GM18870 (cell line): ENCODE measurements around the gene CFAP221.

Source experiments
- ATAC-seq: cut with Tn5 transposase; IDR thresholded peaks from one replicate; pipeline ENCODE4 v1.9.1; 2021; ENCODE audit warnings: moderate library complexity; ENCODE audit not compliant: unreplicated experiment

CFAP221 gene

DNA sequence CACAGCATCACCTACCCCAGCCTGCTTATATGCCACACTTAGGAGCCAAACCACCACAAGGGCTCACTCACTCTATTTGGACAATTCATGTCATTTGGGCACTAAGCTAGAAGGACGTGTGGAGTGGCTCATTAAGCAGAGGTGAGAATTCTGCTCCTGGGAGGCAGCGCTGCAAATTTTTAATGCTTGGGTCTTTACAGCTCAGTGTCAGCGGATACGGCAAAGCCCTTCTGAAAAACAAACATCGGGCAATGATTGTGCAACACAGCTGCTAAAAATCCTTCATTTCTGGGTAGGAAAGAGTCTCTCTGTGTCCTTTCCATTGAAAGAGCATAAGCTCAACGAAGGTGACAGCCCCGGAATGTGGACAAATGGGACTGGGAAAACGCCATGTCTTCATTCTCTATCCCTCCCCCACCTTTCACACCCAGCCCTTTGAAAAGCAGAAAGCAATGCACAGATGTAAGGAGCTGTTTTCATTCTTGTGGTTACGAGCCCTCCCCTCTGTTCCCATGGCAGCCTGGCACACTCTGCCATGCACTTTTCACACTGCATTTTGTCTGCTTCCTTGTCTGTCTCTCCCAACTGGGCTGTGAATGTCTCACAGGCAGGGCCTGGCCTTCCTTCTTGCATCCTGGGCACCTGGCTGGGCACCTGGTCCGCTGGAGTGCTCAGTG, 150.7 kb downstream of the CFAP221 start:
- no peak for ATAC-seq

- ATAC-seq: no peak
These were observed 151.8 kb downstream of the CFAP221 start for GRCh38 chr2:119696005-119696404.

DNA sequence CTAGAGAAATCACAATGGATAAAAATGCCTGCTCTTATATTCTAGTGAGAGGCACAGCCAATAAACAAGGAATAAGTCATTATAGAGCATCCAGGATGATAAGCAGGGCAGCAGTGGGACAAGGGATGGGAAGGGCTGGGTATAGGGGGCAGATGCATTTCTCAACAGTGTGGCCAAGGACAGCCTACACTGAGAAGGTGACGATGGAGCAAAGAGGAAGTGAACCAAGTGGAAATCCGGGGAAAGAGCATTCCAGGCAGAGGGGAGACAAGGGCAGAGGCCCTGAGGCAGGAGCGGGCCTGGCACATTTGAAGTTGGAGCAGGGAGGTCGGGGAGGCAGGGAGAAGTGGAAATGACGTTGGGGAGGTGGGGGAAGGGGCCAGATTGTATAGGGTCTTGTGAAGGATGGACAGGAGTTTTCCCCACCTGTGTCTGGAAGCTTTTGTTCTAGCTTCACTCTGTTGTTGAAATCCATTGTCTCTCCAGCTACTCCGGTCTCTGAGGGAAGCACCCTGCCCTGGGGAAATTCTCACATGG, 152.3 kb downstream of the CFAP221 start:
- no peak for ATAC-seq

DNA sequence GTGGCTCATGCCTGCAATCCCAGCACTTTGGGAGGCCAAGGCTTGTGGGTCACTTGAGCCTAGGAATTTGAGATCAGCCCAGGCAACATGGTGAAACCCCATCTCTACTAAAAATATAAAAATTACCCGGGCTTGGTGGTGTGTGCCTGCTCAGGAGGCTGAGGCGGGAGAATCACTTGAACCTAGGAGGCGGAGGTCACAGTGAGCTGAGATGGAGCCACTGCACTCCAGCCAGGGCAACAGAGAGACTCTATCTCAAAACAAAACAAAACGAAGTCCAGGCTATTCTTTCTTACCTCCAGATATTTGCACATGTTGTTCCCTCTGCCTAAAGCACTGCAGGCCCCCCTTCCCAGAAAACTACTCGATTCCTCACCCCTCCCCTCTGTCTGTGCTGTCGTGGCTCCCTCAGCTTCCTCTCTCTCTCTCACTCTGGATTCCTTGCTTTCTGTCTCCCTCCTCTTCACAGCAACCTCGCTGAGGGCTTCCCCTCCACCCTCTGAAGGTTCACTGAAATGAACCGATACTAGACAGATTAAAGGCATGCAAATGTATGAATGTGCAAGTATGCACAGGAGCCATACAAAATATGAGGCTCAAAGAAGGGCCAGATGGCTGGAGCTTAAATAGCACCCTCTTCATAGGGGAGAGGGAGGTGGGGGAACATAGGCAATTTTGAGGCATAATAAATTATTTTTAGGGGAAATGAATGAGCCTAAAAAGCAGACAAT, 153.2 kb downstream of the CFAP221 start:
- ATAC-seq: peak; percentile 80

DNA sequence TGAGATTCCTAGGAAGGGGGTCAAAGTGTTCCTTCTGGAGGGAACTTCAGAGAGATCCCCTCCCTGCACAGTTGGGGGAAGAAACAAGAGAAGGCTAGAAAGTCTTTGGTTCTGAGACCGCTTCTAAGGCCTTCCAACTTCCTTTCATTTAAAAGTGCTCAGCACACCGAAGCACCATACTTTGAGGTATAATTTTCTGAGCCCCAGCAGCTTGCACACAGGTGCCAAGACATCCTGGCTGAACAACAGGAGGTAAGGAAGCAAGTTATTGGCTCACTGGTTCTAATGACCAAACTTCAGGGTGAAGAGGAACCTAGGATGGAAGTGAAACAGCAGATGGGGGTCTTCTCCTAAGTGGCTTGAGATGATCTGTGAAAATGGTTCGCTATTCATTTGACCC, 154.0 kb downstream of the CFAP221 start:
- ATAC-seq: no peak

DNA sequence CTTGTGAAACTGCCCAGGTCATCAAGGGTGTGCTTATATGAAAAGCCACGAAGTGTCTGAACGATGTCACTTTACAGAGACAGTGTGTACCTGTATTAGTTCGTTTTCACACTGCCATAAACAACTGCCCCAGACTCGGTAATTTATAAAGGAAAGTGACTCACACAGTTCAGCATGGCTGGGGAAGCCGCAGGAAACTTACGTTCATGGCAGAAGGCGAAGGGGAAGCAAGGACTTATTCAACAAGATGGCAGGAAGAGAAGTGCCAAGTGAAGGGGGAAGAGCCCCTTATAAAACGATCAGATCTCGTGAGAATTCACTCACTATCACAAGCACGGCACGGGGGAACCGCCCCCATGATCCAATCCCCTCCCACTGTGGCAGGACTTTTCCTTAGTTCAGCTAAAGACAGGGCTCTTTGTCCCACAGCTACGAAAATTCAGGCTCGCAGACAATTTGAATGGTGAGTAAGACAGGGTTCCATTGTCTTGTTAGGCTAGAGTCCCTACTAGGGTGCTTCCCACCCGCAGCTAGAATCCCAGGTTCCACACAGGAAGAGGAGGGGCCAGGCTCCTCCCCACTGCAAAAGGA, 154.9 kb downstream of the CFAP221 start:
- no peak for ATAC-seq

DNA sequence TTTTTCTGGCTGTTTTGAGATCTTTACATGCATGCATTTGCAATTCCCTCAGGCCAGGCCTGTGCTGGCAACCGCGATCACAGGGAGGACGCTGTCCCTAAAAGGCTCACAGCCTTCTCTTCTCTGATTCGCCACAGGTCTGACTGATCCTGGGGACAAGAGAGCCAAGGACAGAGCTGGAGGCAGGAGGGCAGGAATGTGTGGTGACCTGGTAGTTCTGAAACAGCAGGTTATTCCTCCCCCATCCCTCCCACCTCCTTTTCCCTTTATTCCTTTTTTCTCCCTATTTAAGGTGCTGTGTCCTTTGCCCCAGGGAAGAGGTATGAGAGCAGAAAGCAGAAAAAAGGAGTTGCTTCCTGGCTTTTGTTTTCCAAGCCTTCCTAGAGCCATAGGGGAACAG, 156.6 kb downstream of the CFAP221 start:
- ATAC-seq: no peak

DNA sequence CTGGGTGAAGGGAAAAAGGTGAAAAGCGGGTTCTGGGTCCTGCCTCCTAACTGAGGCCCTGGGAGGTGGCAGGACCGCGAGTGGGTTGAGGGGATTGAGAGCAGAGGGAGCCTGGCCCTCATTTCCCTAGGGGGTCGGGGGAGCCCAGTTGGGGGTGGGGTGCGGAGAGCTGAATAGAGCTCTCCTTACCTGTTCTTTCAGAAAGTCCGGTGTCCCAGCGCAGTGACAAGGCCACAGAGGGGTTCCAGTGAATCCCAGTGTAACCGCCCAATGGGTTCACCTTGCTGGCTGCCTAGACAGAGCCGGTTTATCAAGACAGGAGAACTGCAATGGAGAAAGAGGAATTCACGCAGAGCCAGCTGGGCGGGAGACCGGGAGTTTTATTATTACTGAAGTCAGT, 157.1 kb downstream of the CFAP221 start:
- no peak for ATAC-seq

DNA sequence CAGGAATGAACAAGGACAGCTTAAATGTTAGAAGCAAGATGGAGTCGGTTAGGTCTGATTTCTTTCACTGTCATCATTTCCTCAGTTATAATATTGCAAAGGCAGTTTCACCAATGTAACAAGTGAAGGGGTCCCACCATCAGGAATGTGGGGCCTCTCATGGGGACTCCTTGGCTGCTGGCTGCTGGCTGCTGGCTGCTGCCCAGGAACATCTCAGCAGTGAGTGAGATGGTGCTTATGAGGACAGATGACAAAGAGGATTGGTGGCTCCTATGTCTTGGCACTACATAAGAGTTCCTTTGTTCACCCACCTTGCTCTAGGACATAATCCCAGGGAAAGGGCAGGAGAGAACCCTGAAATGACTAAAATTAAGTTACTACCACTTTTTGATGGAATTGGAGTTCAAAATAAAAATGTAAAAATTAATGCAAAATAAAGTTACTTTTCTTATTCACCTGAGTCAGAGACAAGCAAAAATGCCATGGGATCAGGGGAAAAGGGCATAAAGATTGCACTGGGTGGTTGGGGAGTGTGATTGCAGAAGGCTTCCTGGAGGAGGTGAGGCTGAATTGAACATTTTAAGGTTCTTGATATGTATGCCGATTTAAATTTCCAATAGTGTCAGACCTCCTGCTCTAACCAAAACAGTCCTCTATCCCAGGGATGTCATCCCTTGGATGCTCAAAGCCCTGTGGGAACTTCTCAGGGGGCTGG, 158.1 kb downstream of the CFAP221 start:
- no peak for ATAC-seq

DNA sequence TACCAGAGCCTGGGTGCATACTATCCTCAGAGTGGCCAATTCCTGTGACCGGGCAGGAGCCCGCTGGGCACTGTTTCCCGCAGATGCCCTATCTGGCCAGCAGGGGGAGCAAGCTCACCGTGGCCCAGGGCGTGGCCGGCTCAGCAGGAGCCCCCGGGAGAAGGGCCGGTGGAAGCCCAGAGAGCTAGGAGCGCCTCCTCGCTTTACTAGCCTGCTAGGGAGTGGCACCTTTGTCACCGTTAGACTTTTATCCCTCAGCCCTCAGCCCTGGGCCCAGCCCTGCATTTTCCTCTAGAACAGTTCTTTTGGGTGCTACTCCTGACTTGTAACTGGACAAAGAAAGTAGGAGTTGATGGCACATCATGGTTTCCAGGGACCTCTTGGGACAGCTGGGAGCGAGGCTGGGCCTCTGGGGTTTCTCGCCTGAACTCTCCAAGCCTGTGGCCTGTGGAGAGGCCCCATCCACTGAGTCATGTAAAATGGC, 158.7 kb downstream of the CFAP221 start:
- ATAC-seq: no peak

DNA sequence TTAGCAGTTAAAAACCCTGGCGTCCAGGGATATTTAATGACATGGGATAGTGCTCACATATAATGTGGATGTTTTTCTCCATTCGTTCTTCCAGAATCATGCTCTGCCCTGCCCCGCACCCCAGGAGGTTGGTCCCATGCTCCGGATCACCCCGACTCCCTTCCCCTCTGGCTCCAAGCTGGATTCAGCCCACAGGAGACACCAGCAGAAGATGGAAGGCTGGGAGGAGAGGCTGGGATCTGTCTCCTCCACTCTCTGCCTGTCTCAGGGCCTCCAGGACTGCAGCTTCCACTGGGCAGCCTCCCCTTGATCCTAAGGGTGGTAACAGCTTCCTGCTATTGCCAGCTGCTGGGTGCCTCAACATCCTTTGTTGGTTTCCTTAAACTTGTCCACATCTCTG, 159.3 kb downstream of the CFAP221 start:
- ATAC-seq: no peak

GRCh38 chr2:119704670-119705120, 160.4 kb downstream of the CFAP221 start:
- ATAC-seq: no peak

GRCh38 chr2:119706221-119706620, 162.0 kb downstream of the CFAP221 start:
- no peak for ATAC-seq
